Adipocyte (in vitro differentiated cells): ENCODE data around the gene ZFYVE27.

Source experiments
- DNase-seq: peaks from one replicate; pipeline ENCODE4 v3.0.0-alpha.2; 2015; ENCODE audit warnings: low read depth
- H3K27me3 ChIP-seq: replicated peaks from 2 replicates; pipeline ENCODE4 v1.7.0; 2013; ENCODE audit warnings: mild to moderate bottlenecking, low read length, moderate library complexity; ENCODE audit not compliant: control insufficient read depth, insufficient read depth
- H3K36me3 ChIP-seq: 2 replicates; pipeline ENCODE4 v1.7.0; 2013; ENCODE audit warnings: low read length, mild to moderate bottlenecking, moderate library complexity; ENCODE audit not compliant: control insufficient read depth, insufficient read depth, severe bottlenecking
- H3K4me1 ChIP-seq: 2 replicates; pipeline ENCODE4 v1.7.0; 2013; ENCODE audit warnings: mild to moderate bottlenecking, low read length, moderate library complexity; ENCODE audit not compliant: control insufficient read depth, insufficient read depth
- H3K4me3 ChIP-seq: 2 replicates; pipeline ENCODE4 v1.7.0; 2013; ENCODE audit warnings: mild to moderate bottlenecking, low read length, moderate library complexity
- H3K9ac ChIP-seq: 2 replicates; pipeline ENCODE4 v1.7.0; 2013; ENCODE audit warnings: mild to moderate bottlenecking, low read length, moderate library complexity
- H3K9me3 ChIP-seq: 2 replicates; pipeline ENCODE4 v1.7.0; 2013; ENCODE audit warnings: mild to moderate bottlenecking, low read length, moderate library complexity; ENCODE audit not compliant: control insufficient read depth

The ZFYVE27 gene

GRCh38 chr10:97810446-97810845 lies 73.5 kb downstream of the ZFYVE27 start:
- H3K36me3 ChIP-seq, result no peaks in the 10 kb centered on the region
- peaks cover 10% of the 10 kb centered on the region for H3K4me1 ChIP-seq
- no peak for DNase-seq
- no peaks in the 10 kb centered on the region for H3K9me3 ChIP-seq
- H3K27me3 ChIP-seq, result peaks cover 23% of the 10 kb centered on the region
- H3K9ac ChIP-seq, result no peak overlapping the region
- no peak overlapping the region for H3K4me3 ChIP-seq
